K562 (cell line): ENCODE results near the gene RPL38. TPM values are rescaled to one million over a fixed set of nuclear protein-coding genes. Genes with fewer than 3 reads are reported as not detected.

Experiments used
- ATAC-seq: fragments of 200-7000 bp; cut with Tn5 transposase; 3 replicates; pipeline ENCODE4 v1.9.1; 2020; ENCODE audit warnings: moderate library complexity
- BruUV-seq: library from RNA; stranded (reverse); fragments of 400-500 nt; replicated peaks from 2 replicates; lab custom pipeline; 2021; lab: Mats Ljungman, UMichigan
- CTCF ChIA-PET: fragments of 300-600 bp; formaldehyde crosslinking; extraction: SDS; loops from one replicate; lab custom pipeline; 2021; ENCODE audit warnings: low intra/inter-chr PET ratio; lab: Yijun Ruan, JAX
- POLR2A ChIA-PET: fragments of 300-600, 350-650 bp; sonication (Branson Sonifier 250); formaldehyde crosslinking; extraction: SDS; loops from one replicate; lab custom pipeline; 2021; ENCODE audit warnings: antibody characterized with exemption, inconsistent platforms; lab: Yijun Ruan, JAX
- DNase-seq, 4 experiments: peaks; one replicate each; pipeline versions ENCODE4 v3.0.0 to v3.0.0-alpha.2; 2011 to 2018; ENCODE audit warnings: low spot score in 3 of 4, mixed read lengths in 3 of 4; ENCODE audit errors: extremely low read depth in 1 of 4
- FAIRE-seq: peaks from 2 replicates; lab custom pipeline; 2011; peaks lifted over from hg19 to GRCh38; lab: Jason Lieb, UNC
- H2AFZ ChIP-seq: 2 replicates; pipeline ENCODE4 v1.6.0; 2011; ENCODE audit warnings: low read depth, low read length, control low read depth, inconsistent platforms
- H3K27ac ChIP-seq: fragments of 200-600 bp; 3 replicates; pipeline ENCODE4 v1.8.0; 2011; ENCODE audit warnings: low read depth, mild to moderate bottlenecking, control low read depth, inconsistent platforms, low read length, moderate library complexity, mixed read lengths; ENCODE audit errors: extremely low read depth
- H3K27me3 ChIP-seq, 2 experiments: fragments of 300-600 bp in 1 of 2; 2 replicates in 1 of 2; 3 replicates in 1 of 2; pipeline versions ENCODE4 v1.6.0 to v1.8.0; 2011; ENCODE audit warnings: inconsistent platforms in 2 of 2, low read length in 2 of 2, mild to moderate bottlenecking in 1 of 2, mixed read lengths in 1 of 2, moderate library complexity in 1 of 2; ENCODE audit not compliant: control insufficient read depth in 2 of 2, insufficient read depth in 2 of 2
- H3K36me3 ChIP-seq: fragments of 300-600 bp; 3 replicates; pipeline ENCODE4 v1.8.0; 2011; ENCODE audit warnings: mild to moderate bottlenecking, low read length, inconsistent platforms; ENCODE audit not compliant: control insufficient read depth, insufficient read depth
- H3K4me1 ChIP-seq, 2 experiments: fragments of 200-600 bp in 1 of 2; replicated peaks in 1 of 2; 2 replicates in 1 of 2; 3 replicates in 1 of 2; pipeline versions ENCODE4 v1.5.1 to v1.8.0; 2011; ENCODE audit warnings: inconsistent platforms in 2 of 2, low read length in 2 of 2, mild to moderate bottlenecking in 1 of 2, mixed read lengths in 1 of 2, moderate library complexity in 1 of 2; ENCODE audit not compliant: control insufficient read depth in 2 of 2, insufficient read depth in 2 of 2
- H3K4me2 ChIP-seq: 2 replicates; pipeline ENCODE4 v1.6.1; 2011; ENCODE audit warnings: low read length, control low read depth, inconsistent platforms, mixed read lengths; ENCODE audit not compliant: insufficient read depth
- H3K4me3 ChIP-seq: fragments of 200-600 bp; sonication (generic), shearing (Covaris generic); 2 replicates; pipeline ENCODE4 v1.5.1; 2016; ENCODE audit warnings: control low read depth, inconsistent platforms
- H3K79me2 ChIP-seq: fragments of 200-600 bp; 3 replicates; pipeline ENCODE4 v1.8.0; 2011; ENCODE audit warnings: low read length, inconsistent platforms; ENCODE audit not compliant: control insufficient read depth, insufficient read depth
- H3K9ac ChIP-seq, 2 experiments: 2 replicates each; pipeline versions ENCODE4 v1.6.0 to v1.6.1; 2011; ENCODE audit warnings: low read depth in 2 of 2, low read length in 2 of 2, control low read depth in 1 of 2, inconsistent platforms in 1 of 2, mild to moderate bottlenecking in 1 of 2, mixed read lengths in 1 of 2; ENCODE audit not compliant: insufficient read depth in 1 of 2
- H3K9me1 ChIP-seq: one replicate; pipeline ENCODE4 v1.6.0; 2011; ENCODE audit warnings: inconsistent platforms, mild to moderate bottlenecking, low read length, moderate library complexity; ENCODE audit not compliant: control insufficient read depth, insufficient read depth
- H3K9me3 ChIP-seq: replicated peaks from 2 replicates; pipeline ENCODE4 v1.5.1; 2011; ENCODE audit warnings: low read depth, low read length, inconsistent platforms; ENCODE audit not compliant: control insufficient read depth, insufficient read depth
- H4K20me1 ChIP-seq: replicated peaks from 2 replicates; pipeline ENCODE4 v1.6.1; 2011; ENCODE audit warnings: low read length, inconsistent platforms, mixed read lengths; ENCODE audit not compliant: control insufficient read depth, insufficient read depth
- CBX2 ChIP-seq: fragments of 200-600 bp; sonication (generic); IDR thresholded peaks from one replicate; pipeline ENCODE4 v1.6.1; 2012; ENCODE audit warnings: mild to moderate bottlenecking, low read length, inconsistent platforms; ENCODE audit not compliant: insufficient read depth, poor library complexity, severe bottlenecking
- FOXK1 ChIP-seq: sonication (generic); formaldehyde crosslinking; IDR thresholded peaks from 2 replicates; pipeline ENCODE4 v1.8.0; 2022; ENCODE audit warnings: missing genetic modification reagents, mild to moderate bottlenecking, borderline replicate concordance
- MAZ ChIP-seq, 2 experiments: fragments of 450-650 bp in 1 of 2; sonication (generic) in 1 of 2; formaldehyde crosslinking; IDR thresholded peaks in 1 of 2; conservative IDR thresholded peaks in 1 of 2; 2 replicates each; pipeline versions ENCODE4 v1.4.0 to v1.5.0; 2020; ENCODE audit warnings: mild to moderate bottlenecking in 1 of 2, missing genetic modification reagents in 1 of 2
- MCM5 ChIP-seq: fragments of 450-650 bp; IDR thresholded peaks from 2 replicates; pipeline ENCODE4 v1.6.1; 2016; ENCODE audit warnings: low read depth
- PURB ChIP-seq: sonication (generic); formaldehyde crosslinking; IDR thresholded peaks from 2 replicates; pipeline ENCODE4 v1.9.0; 2021; ENCODE audit warnings: low read depth, mild to moderate bottlenecking, missing genetic modification reagents
- WGBS: fragments of 100-300 bp; shearing (Covaris generic); methylation state at CpG from one replicate; pipeline ENCODE4 v1.1.6; 2016; ENCODE audit warnings: low coverage, mixed read lengths; ENCODE audit not compliant: insufficient coverage; ENCODE audit errors: missing lambda C conversion rate; 5-methylcytosine and 5-hydroxymethylcytosine counted together
- in situ Hi-C: fragments of 300-500 bp; cut with MboI; formaldehyde crosslinking; loops from 4 replicates; pipeline ENCODE4 v1.15.0; 2018; ENCODE audit warnings: inconsistent platforms, mixed read lengths
- intact Hi-C: fragments of 100-400 bp; cut with micrococcal nuclease; formaldehyde crosslinking; loops from 2 replicates; pipeline ENCODE4 v1.14.2; 2022
- polyA plus RNA-seq, 8 experiments: library from polyadenylated mRNA; depleted of rRNA in 4 of 8; stranded (reverse) in 5 of 8; unstranded in 3 of 8; fragments of >200 nt; fragmentation: Nextera tagmentation in 2 of 8; fragmentation: Illumina TruSeq in 1 of 8; extraction: Ambion mirVana in 2 of 8; extraction: Trizol in 1 of 8; gene quantifications; 2 replicates each; pipeline versions ENCODE4 v1.2.1 to v1.2.3, GENCODE V29; 2011 to 2014; ENCODE audit warnings: inconsistent platforms in 1 of 8, missing spikeins in 1 of 8
- total RNA-seq, 7 experiments: library from RNA; depleted of rRNA in 6 of 7; stranded (reverse); fragments of >200 nt in 6 of 7; fragmentation: Illumina TruSeq in 2 of 7; extraction: Trizol in 2 of 7; gene quantifications; 2 replicates each; pipeline versions ENCODE4 v1.2.1 to v1.2.3, GENCODE V29; 2011 to 2021; ENCODE audit warnings: low replicate concordance in 1 of 7
- TF ChIP-seq, protein P1 (sequence below), 2 experiments: fragments of 450-650 bp; IDR thresholded peaks; 2 replicates each; pipeline ENCODE4 v1.6.1; 2016
- TF ChIP-seq, protein P2 (sequence below): fragments of 450-650 bp; IDR thresholded peaks from 2 replicates; pipeline ENCODE4 v1.6.1; 2016; ENCODE audit warnings: mild to moderate bottlenecking, moderate library complexity

The RPL38 gene
- total and polyA plus RNA-seq, 9 of the 15 experiments (the other 6 are each of a cell fraction or from before 2014, with no cell fraction given), result 1,224 to 3,864 (median 1,939) TPM

DNA sequence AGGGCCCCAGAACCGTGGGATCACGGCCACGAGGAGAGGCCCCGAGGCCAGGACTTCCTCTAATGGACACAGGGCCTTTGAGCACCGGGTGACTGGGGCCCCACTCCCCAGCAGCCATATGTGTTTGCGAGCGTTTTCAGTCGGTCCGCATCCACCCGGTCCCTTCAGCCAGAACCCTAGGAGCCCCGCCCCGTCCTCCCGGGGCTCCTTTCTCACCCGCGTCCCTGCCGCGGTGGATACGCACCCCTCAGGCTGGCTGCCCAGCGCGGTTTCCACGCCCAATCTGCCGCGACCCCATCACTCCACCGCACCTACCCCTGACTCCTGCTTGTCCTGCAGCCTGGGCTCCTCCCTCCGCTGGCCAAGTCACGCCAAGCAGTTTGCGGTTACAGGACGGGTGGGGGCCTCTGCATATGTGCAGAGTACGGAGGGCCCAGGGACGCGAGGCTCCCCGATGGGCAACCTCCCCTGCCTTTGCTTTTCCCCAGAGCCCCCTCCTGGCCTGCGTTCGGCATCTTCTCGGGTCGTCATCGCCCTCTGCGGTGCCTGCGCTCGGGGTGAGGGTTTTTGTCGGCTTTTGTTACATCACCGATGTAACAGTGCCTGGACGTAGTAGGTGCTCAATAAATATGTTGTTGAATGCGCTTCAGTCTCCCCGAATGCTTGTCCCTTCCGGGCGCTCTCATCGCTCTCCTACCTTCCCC is 8.9 kb downstream of the RPL38 start:
- ChIA-PET POLR2A (interaction anchor here (0.6 to 2.0 kb wide), 13 partner anchors 8 to 671 kb away, joined by 3 to 13 read pairs (median 4); no protein-coding TSS in a partner anchor), CTCF (interaction anchor here (0.8 to 1.3 kb wide), 2 partner anchors 9 to 149 kb away, joined by 3 to 4 read pairs; no protein-coding TSS in a partner anchor)
- ATAC-seq (peak; percentile 52), FAIRE-seq (no peak), DNase-seq (peak; percentile 40 to 63 (median 44))
- H3K36me3 ChIP-seq, result peaks cover 39% of the 10 kb centered on the region
- in situ Hi-C loops (loop anchor here (5.0 kb wide), 1 partner anchor 140 kb away; no protein-coding TSS in a partner anchor), intact Hi-C loops (loop anchor here (5.0 kb wide), 2 partner anchors 70 to 150 kb away; partner anchors contain the start of gene BTBD17)
- H2AFZ ChIP-seq, result peak overlapping the region; percentile 91
- no peaks in the 10 kb centered on the region for H3K9me1 ChIP-seq
- peaks cover 11% of the 10 kb centered on the region for H3K79me2 ChIP-seq
- H3K9ac ChIP-seq, result peak overlapping the region; percentile 45 to 83; a peak in 3 of 4 replicates
- peak overlapping the region; percentile 40 for H3K4me3 ChIP-seq
- no peaks in the 10 kb centered on the region for H3K9me3 ChIP-seq
- H3K4me2 ChIP-seq, result peak overlapping the region; percentile 81
- peaks cover 30 to 43% of the 10 kb centered on the region in 2 experiments for H3K4me1 ChIP-seq
- no peaks in the 10 kb centered on the region for H3K27me3 ChIP-seq
- H3K27ac ChIP-seq, result peak overlapping the region; percentile 61; the same call in 1 of the 3 replicates
- H4K20me1 ChIP-seq, result peaks cover 42% of the 10 kb centered on the region
- WGBS, result 5% methylated on average over 47 of the region's 48 CpGs
- BruUV-seq, result no TSS peak
- TF ChIP-seq PURB (CRISPR knock-in tag), result no peak
- TF ChIP-seq CBX2, result no peak
- TF ChIP-seq, protein P1, sequence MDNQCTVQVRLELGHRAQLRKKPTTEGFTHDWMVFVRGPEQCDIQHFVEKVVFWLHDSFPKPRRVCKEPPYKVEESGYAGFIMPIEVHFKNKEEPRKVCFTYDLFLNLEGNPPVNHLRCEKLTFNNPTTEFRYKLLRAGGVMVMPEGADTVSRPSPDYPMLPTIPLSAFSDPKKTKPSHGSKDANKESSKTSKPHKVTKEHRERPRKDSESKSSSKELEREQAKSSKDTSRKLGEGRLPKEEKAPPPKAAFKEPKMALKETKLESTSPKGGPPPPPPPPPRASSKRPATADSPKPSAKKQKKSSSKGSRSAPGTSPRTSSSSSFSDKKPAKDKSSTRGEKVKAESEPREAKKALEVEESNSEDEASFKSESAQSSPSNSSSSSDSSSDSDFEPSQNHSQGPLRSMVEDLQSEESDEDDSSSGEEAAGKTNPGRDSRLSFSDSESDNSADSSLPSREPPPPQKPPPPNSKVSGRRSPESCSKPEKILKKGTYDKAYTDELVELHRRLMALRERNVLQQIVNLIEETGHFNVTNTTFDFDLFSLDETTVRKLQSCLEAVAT (IDR thresholded peaks at IDR 0.05), result peak in 1 of 2 experiments; percentile 84; a peak in 1 of 4 replicates
- TF ChIP-seq, protein P2, sequence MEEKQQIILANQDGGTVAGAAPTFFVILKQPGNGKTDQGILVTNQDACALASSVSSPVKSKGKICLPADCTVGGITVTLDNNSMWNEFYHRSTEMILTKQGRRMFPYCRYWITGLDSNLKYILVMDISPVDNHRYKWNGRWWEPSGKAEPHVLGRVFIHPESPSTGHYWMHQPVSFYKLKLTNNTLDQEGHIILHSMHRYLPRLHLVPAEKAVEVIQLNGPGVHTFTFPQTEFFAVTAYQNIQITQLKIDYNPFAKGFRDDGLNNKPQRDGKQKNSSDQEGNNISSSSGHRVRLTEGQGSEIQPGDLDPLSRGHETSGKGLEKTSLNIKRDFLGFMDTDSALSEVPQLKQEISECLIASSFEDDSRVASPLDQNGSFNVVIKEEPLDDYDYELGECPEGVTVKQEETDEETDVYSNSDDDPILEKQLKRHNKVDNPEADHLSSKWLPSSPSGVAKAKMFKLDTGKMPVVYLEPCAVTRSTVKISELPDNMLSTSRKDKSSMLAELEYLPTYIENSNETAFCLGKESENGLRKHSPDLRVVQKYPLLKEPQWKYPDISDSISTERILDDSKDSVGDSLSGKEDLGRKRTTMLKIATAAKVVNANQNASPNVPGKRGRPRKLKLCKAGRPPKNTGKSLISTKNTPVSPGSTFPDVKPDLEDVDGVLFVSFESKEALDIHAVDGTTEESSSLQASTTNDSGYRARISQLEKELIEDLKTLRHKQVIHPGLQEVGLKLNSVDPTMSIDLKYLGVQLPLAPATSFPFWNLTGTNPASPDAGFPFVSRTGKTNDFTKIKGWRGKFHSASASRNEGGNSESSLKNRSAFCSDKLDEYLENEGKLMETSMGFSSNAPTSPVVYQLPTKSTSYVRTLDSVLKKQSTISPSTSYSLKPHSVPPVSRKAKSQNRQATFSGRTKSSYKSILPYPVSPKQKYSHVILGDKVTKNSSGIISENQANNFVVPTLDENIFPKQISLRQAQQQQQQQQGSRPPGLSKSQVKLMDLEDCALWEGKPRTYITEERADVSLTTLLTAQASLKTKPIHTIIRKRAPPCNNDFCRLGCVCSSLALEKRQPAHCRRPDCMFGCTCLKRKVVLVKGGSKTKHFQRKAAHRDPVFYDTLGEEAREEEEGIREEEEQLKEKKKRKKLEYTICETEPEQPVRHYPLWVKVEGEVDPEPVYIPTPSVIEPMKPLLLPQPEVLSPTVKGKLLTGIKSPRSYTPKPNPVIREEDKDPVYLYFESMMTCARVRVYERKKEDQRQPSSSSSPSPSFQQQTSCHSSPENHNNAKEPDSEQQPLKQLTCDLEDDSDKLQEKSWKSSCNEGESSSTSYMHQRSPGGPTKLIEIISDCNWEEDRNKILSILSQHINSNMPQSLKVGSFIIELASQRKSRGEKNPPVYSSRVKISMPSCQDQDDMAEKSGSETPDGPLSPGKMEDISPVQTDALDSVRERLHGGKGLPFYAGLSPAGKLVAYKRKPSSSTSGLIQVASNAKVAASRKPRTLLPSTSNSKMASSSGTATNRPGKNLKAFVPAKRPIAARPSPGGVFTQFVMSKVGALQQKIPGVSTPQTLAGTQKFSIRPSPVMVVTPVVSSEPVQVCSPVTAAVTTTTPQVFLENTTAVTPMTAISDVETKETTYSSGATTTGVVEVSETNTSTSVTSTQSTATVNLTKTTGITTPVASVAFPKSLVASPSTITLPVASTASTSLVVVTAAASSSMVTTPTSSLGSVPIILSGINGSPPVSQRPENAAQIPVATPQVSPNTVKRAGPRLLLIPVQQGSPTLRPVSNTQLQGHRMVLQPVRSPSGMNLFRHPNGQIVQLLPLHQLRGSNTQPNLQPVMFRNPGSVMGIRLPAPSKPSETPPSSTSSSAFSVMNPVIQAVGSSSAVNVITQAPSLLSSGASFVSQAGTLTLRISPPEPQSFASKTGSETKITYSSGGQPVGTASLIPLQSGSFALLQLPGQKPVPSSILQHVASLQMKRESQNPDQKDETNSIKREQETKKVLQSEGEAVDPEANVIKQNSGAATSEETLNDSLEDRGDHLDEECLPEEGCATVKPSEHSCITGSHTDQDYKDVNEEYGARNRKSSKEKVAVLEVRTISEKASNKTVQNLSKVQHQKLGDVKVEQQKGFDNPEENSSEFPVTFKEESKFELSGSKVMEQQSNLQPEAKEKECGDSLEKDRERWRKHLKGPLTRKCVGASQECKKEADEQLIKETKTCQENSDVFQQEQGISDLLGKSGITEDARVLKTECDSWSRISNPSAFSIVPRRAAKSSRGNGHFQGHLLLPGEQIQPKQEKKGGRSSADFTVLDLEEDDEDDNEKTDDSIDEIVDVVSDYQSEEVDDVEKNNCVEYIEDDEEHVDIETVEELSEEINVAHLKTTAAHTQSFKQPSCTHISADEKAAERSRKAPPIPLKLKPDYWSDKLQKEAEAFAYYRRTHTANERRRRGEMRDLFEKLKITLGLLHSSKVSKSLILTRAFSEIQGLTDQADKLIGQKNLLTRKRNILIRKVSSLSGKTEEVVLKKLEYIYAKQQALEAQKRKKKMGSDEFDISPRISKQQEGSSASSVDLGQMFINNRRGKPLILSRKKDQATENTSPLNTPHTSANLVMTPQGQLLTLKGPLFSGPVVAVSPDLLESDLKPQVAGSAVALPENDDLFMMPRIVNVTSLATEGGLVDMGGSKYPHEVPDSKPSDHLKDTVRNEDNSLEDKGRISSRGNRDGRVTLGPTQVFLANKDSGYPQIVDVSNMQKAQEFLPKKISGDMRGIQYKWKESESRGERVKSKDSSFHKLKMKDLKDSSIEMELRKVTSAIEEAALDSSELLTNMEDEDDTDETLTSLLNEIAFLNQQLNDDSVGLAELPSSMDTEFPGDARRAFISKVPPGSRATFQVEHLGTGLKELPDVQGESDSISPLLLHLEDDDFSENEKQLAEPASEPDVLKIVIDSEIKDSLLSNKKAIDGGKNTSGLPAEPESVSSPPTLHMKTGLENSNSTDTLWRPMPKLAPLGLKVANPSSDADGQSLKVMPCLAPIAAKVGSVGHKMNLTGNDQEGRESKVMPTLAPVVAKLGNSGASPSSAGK, result no peak; the same call in none of the 2 replicates
- TF ChIP-seq MCM5, result no peak
- 0 out of 2 replicates have a peak, but pooled peaks have one; percentile 19 for TF ChIP-seq FOXK1 (CRISPR knock-in tag)
- TF ChIP-seq MAZ (CRISPR knock-in tag; conservative IDR thresholded peaks at IDR 0.05 in 1 of 2, IDR thresholded peaks at IDR 0.05 in 1 of 2), result peak; percentile 30 to 57; a peak in 1 of 4 replicates
